Cardiac muscle cell (in vitro differentiated cells and primary cell): ENCODE data around the gene TMEM132C. TPM values are rescaled to one million over a fixed set of nuclear protein-coding genes. Genes with fewer than 3 reads are reported as not detected.

Experiments
- DNase-seq, 2 donors: peaks; one replicate each; pipeline versions ENCODE4 v3.0.0 to v3.0.0-alpha.2; 2010 to 2017; ENCODE audit warnings: low read depth in 1 of 2, low spot score in 1 of 2
- H3K27ac ChIP-seq: fragments of 200-600 bp; sonication (generic); 2 replicates; pipeline ENCODE4 v1.5.1; 2016
- H3K27me3 ChIP-seq: fragments of 200-600 bp; sonication (generic); 2 replicates; pipeline ENCODE4 v1.6.0; 2016; ENCODE audit warnings: control low read depth
- H3K36me3 ChIP-seq: fragments of 200-600 bp; sonication (generic); 2 replicates; pipeline ENCODE4 v1.5.1; 2016; ENCODE audit warnings: control low read depth
- H3K4me1 ChIP-seq: fragments of 200-600 bp; sonication (generic); 2 replicates; pipeline ENCODE4 v1.8.1; 2017; ENCODE audit warnings: low read depth, mild to moderate bottlenecking, mixed run types
- H3K4me3 ChIP-seq: fragments of 200-600 bp; sonication (generic); 2 replicates; pipeline ENCODE4 v1.5.1; 2016; ENCODE audit warnings: mild to moderate bottlenecking
- H3K9me3 ChIP-seq: fragments of 200-600 bp; sonication (generic); 2 replicates; pipeline ENCODE4 v1.5.1; 2017; ENCODE audit warnings: low read depth, mild to moderate bottlenecking, control low read depth
- polyA plus RNA-seq: library from polyadenylated mRNA; unstranded; fragments of >200 nt; fragmentation: Nextera tagmentation; extraction: Ambion mirVana; gene quantifications from 2 replicates; pipeline ENCODE4 v1.2.1, GENCODE V29; 2016
- total RNA-seq: library from RNA; depleted of rRNA; stranded (reverse); fragments of >200 nt; gene quantifications from 2 replicates; pipeline ENCODE4 v1.2.3, GENCODE V29; 2016
- TF ChIP-seq, protein P1 (sequence below): IDR thresholded peaks from 2 replicates; pipeline ENCODE4 v1.5.1; 2012; ENCODE audit warnings: low read depth, mild to moderate bottlenecking, low read length

Gene TMEM132C
- total and polyA plus RNA-seq, 2 experiments from 2014 or later, result 1.8 to 2.5 TPM

DNA sequence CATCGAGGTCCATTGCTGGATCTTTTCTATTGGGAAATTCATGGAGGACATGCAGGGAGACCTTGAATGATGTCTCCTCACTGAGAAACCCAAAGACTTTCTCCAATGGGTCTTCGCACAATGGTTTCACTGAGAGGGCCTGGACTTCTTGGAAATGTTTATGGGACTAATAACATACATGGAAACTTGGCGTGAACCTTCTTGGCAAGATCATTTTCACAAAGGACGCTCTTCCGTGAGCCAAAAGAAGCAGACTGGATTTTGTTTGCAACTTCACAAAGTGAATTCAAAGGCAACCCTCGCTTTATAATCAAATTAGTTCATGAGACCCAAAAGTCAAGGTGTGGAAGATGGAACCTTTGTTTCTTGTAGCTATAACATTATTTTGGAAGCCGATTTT lies 154.4 kb downstream of the TMEM132C start:
- Histone ChIP-seq H3K4me3 (no peak overlapping the region), H3K27me3 (no peaks in the 10 kb centered on the region), H3K9me3 (no peaks in the 10 kb centered on the region), H3K27ac (no peak overlapping the region), H3K4me1 (no peaks in the 10 kb centered on the region), H3K36me3 (no peaks in the 10 kb centered on the region)
- TF ChIP-seq, protein P1, sequence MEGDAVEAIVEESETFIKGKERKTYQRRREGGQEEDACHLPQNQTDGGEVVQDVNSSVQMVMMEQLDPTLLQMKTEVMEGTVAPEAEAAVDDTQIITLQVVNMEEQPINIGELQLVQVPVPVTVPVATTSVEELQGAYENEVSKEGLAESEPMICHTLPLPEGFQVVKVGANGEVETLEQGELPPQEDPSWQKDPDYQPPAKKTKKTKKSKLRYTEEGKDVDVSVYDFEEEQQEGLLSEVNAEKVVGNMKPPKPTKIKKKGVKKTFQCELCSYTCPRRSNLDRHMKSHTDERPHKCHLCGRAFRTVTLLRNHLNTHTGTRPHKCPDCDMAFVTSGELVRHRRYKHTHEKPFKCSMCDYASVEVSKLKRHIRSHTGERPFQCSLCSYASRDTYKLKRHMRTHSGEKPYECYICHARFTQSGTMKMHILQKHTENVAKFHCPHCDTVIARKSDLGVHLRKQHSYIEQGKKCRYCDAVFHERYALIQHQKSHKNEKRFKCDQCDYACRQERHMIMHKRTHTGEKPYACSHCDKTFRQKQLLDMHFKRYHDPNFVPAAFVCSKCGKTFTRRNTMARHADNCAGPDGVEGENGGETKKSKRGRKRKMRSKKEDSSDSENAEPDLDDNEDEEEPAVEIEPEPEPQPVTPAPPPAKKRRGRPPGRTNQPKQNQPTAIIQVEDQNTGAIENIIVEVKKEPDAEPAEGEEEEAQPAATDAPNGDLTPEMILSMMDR, result no peak
- DNase-seq, result no peak

DNA sequence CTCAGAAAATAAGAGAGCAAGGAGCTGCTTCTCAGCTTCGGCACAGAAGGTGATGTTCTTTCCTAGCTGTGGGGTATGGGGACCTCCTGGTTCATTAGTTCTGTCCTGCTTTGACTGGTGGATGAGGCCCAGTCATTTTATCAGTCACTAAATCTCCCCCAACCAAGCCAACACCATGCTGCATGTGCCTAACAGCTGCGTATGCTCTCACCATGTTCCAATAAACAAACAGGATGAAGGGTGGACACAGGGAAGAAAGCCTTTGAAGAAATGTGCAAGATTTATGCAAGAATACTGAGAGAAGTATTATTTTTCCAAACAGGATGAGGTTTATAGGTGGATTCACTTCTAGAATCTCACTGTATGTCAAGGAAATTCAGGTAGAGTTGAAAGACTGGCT lies 156.2 kb downstream of the TMEM132C start:
- Histone ChIP-seq H3K9me3 (no peaks in the 10 kb centered on the region), H3K4me1 (no peaks in the 10 kb centered on the region), H3K4me3 (no peak overlapping the region), H3K36me3 (no peaks in the 10 kb centered on the region), H3K27me3 (no peaks in the 10 kb centered on the region), H3K27ac (no peak overlapping the region)
- DNase-seq, result no peak
- TF ChIP-seq, protein P1, result no peak

DNA sequence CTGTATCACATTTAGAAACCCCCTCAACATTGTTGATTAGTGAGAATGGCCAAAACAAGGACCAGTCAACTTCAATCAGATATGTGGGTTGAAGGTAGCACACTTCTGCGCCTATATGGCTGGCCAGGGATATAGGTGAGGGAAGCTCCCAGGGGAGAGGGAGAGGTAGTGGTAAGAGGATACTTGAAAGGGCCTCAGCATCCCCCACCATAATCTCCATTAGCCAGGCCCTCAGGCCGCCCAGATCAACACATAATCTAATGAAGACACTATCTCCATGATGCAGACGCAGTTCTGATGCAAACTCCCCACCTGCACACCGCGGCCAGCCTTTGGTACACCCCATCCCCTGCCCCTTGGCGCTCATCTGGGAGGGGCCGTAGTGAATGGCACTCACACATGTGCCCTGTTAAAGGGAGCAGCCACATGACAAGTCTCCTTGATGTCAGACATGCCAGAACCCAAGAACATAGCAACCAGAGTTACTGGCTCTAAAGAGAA lies 158.0 kb downstream of the TMEM132C start:
- TF ChIP-seq, protein P1, result no peak
- Histone ChIP-seq H3K27me3 (no peaks in the 10 kb centered on the region), H3K9me3 (no peaks in the 10 kb centered on the region), H3K27ac (no peak overlapping the region), H3K4me3 (no peak overlapping the region), H3K36me3 (no peaks in the 10 kb centered on the region), H3K4me1 (no peaks in the 10 kb centered on the region)
- DNase-seq, result no peak

GRCh38 chr12:128425666-128426331 lies 158.8 kb downstream of the TMEM132C start:
- DNase-seq, result no peak
- H3K4me3 ChIP-seq, result no peak overlapping the region

DNA sequence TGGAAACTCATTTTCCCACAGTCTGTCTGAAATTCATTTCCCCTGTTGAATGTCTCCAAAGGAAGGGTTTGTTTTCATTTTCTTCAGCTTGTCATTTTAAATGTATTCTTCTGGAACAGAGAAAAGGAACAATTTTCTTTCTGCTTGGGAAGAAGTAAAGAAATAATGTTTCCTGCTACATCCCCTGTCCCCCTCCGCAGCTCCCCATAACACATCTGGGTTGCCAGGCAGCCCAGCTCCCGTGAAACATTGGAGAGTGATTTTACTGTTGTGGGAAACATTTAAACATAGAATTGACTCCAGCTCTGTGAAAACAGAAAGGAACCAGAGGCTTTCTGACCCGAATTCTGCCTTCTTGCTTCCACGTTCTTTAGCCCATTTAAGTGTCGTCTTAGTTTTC lies 159.5 kb downstream of the TMEM132C start:
- Histone ChIP-seq H3K4me1 (no peaks in the 10 kb centered on the region), H3K27ac (no peak overlapping the region), H3K36me3 (no peaks in the 10 kb centered on the region), H3K9me3 (no peaks in the 10 kb centered on the region), H3K4me3 (no peak overlapping the region), H3K27me3 (no peaks in the 10 kb centered on the region)
- no peak for DNase-seq
- TF ChIP-seq, protein P1, result no peak

More at GRCh38 chr12:128425666-128426331, 158.8 kb downstream of the TMEM132C start:
- Histone ChIP-seq H3K36me3 (no peaks in the 10 kb centered on the region), H3K27me3 (no peaks in the 10 kb centered on the region), H3K4me1 (no peaks in the 10 kb centered on the region), H3K9me3 (no peaks in the 10 kb centered on the region), H3K27ac (no peak overlapping the region)
- TF ChIP-seq, protein P1, result no peak
